Measurements from ENCODE around the gene KDELR3. TPM values are rescaled to one million over a fixed set of nuclear protein-coding genes. Genes with fewer than 3 reads are reported as not detected.

KDELR3 gene
- total RNA-seq, 1 donor: 139 TPM

DNA sequence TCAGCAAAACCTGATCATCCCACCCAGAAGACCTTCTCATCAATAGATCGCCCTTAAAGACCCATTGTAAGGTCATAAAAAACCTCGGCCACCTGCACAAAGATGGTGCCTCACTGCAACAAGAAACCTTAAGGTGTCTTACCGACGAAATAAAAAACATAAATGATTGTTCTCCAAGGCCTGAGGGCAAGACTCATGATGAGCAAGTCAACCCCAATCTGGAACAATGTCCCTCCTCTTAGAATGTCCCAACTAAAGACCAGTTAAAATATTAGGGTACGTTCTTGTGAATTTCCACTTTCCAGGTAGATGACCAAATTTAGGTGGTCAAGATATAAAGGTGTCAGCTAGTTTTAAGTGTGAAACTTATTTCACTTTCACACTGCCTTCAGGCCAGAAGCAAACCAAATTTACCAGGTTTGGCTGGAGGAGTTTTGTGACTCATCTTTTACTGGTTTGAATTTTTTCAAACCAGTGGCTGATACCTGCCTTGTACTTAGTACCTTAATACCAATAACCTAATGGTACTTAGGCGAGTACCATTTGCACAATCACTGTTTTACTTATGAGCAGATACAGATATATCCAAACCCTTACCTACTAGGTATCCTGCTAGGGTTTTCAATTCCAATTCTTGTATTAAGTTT lies 14.9 kb downstream of the KDELR3 start:
- DNase-seq (ENCODE audit: low read depth): no peak
- no peak overlapping the region for H3K4me3 ChIP-seq (ENCODE audit: low read depth, low read length)
- TF ChIP-seq CTCF (IDR thresholded peaks at IDR 0.05; ENCODE audit: insufficient read depth, low read depth, low read length): no peak

- no peak for TF ChIP-seq CTCF (IDR thresholded peaks at IDR 0.05; ENCODE audit: insufficient read depth, low read depth, low read length)
- DNase-seq (ENCODE audit: low read depth): no peak
- no peak overlapping the region for H3K4me3 ChIP-seq (ENCODE audit: low read depth, low read length)
Observed at GRCh38 chr22:38484244-38484643, 16.3 kb downstream of the KDELR3 start.

DNA sequence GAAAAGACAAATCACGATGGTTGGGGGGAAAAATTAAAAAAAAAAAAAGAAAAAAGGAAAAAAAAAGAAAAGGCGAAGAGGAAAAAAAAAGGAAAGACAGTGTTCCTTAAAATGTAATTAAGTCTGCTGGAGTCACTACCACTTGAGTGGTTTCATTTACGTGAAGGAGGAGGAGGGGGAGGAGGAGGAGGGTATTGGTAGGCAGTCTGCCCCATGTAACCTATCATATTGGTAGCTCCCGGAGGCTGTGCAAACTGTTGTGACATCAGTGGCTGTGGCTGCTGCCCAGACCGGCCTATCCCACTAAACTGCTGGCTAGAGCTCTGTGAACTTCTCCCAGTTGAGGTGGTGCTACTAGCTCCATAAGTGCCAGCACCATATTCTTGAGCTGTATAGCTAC lies 17.9 kb downstream of the KDELR3 start:
- no peak for TF ChIP-seq CTCF (IDR thresholded peaks at IDR 0.05; ENCODE audit: insufficient read depth, low read depth, low read length)
- no peak for DNase-seq (ENCODE audit: low read depth)
- no peak overlapping the region for H3K4me3 ChIP-seq (ENCODE audit: low read depth, low read length)

- DNase-seq (ENCODE audit: low read depth): no peak
- no peak overlapping the region for H3K4me3 ChIP-seq (ENCODE audit: low read depth, low read length)
- no peak for TF ChIP-seq CTCF (IDR thresholded peaks at IDR 0.05; ENCODE audit: insufficient read depth, low read depth, low read length)
Observed at GRCh38 chr22:38487946-38488345, 20.1 kb downstream of the KDELR3 start.

DNA sequence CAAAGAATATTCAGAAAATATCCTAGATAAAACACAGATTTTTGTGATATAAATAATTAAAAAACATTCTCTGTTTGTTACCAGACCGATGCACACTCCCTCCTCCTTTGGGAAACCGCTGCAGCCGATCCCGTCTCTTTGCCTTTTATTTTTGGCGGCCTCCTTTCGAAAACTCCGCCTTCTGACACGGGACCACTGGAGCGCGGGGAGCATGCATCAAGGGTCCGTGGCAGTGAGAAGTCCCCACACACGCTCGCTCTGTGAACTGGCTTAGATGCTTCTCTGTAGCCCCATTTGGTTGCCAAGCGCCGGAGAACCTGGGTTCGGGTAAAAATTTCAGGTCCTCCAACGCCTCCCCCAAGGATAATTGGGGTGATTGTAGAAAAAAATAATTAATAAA lies 21.2 kb downstream of the KDELR3 start:
- no peak for TF ChIP-seq CTCF (IDR thresholded peaks at IDR 0.05; ENCODE audit: insufficient read depth, low read depth, low read length)
- no peak for DNase-seq (ENCODE audit: low read depth)
- H3K4me3 ChIP-seq (ENCODE audit: low read depth, low read length): no peak overlapping the region

- DNase-seq (ENCODE audit: low read depth): no peak
- TF ChIP-seq CTCF (IDR thresholded peaks at IDR 0.05; ENCODE audit: insufficient read depth, low read depth, low read length): no peak
- no peak overlapping the region for H3K4me3 ChIP-seq (ENCODE audit: low read depth, low read length)
Observed at GRCh38 chr22:38489561-38490145, 21.8 kb downstream of the KDELR3 start.

DNA sequence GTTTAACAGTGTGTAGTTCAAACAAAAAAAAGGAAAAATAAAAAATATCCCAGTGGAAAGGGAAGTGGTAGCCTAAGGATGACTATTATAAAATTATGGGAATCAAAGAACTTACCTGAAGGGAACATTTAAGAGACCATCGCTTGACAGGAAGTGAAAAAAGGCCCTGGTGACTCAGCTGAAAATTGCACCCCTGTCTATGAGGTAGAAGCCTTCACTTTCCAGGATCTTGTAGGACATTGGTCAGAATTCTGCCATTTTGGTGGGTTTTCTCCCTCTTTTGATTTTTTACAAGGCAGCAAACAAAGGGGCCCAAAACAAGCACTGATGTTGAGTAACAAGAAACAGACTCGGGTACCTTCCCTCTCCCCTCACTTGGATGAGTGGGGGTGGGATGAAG lies 22.6 kb downstream of the KDELR3 start:
- DNase-seq (ENCODE audit: low read depth): no peak
- no peak for TF ChIP-seq CTCF (IDR thresholded peaks at IDR 0.05; ENCODE audit: insufficient read depth, low read depth, low read length)
- no peak overlapping the region for H3K4me3 ChIP-seq (ENCODE audit: low read depth, low read length)

Measured in fibroblast of villous mesenchyme (primary cell).